Stimulated activated naive B cell treated with anti-CD40 and anti-IgM and Interleukin-4, amounts not matched to agents 10 μg/mL and 1 μg/mL and 100 μg/mL, for 72 hours (primary cell): ENCODE data around the gene TMEM179.

Experiments
- ATAC-seq, 2 donors: fragments of 150-1000 bp; cut with Tn5 transposase; replicated peaks; 2 replicates each; pipeline ENCODE4 v1.10.0; 2021; ENCODE audit warnings: moderate library complexity in 1 of 2
- DNase-seq: peaks from one replicate; pipeline ENCODE4 v3.0.0; 2021
- H3K27ac Mint-ChIP-seq: one replicate; pipeline ENCODE4 v1.8.0; 2022; ENCODE audit warnings: mild to moderate bottlenecking, mixed read lengths
- H3K27me3 Mint-ChIP-seq, 2 donors: one replicate each; pipeline ENCODE4 v1.8.0; 2022; ENCODE audit warnings: mixed read lengths in 2 of 2
- H3K36me3 Mint-ChIP-seq, 2 donors: one replicate each; pipeline ENCODE4 v1.8.0; 2022; ENCODE audit warnings: mixed read lengths in 2 of 2, mild to moderate bottlenecking in 1 of 2
- H3K4me1 Mint-ChIP-seq, 2 donors: one replicate each; pipeline ENCODE4 v1.8.0; 2022; ENCODE audit warnings: mixed read lengths in 2 of 2, mild to moderate bottlenecking in 1 of 2
- H3K4me3 Mint-ChIP-seq, 2 donors: one replicate each; pipeline ENCODE4 v1.8.0; 2022; ENCODE audit warnings: mild to moderate bottlenecking in 2 of 2, mixed read lengths in 2 of 2, moderate library complexity in 1 of 2
- H3K9me3 Mint-ChIP-seq, 2 donors: one replicate each; pipeline ENCODE4 v1.8.0; 2022; ENCODE audit warnings: mixed read lengths in 2 of 2, mild to moderate bottlenecking in 1 of 2

The TMEM179 gene

DNA sequence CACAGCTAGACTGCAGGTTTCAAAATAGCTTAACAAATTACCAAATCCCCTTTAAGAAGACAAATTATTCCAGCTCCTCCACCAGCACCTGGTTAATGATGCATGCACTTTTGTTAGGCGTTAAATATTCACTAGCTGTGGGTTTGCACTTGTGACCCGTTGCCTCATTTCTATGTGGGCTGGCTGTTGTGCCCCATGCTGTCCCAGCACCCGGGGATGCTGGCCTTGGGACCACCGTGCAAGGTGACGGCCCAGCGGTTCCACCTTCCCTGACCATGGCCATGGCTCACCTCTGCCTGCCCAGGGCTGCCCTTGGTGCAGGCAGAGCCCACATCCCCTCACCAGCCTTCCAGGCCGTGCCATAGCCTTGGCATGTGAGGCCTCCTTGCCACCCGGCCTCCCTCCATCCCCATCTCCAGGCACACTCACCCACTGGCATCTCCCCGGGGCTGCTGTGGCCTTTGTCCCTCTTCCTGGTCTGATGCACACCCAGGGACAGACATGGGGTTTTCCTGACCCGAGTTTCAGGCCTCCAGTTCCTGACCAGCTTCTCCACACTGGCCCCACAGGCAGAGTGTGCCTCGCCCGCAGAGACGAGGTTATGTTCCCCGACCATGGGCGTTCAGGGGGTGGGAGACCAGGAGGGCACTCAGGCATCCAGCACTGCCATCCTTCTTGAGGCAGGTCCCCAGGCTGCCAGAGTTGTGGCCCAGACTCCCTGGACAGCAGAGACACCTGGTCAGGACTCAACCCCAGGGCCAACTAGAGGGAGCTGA, 45.4 kb downstream of the TMEM179 start:
- Mint-ChIP-seq H3K4me3 (no peak overlapping the region), H3K9me3 (no peaks in the 10 kb centered on the region), H3K36me3 (no peaks in the 10 kb centered on the region), H3K4me1 (peaks cover 8 to 16% of the 10 kb centered on the region in 2 donors), H3K27ac (no peak overlapping the region), H3K27me3 (peaks cover 19 to 31% of the 10 kb centered on the region in 2 donors)
- DNase-seq (no peak), ATAC-seq (no peak)

DNA sequence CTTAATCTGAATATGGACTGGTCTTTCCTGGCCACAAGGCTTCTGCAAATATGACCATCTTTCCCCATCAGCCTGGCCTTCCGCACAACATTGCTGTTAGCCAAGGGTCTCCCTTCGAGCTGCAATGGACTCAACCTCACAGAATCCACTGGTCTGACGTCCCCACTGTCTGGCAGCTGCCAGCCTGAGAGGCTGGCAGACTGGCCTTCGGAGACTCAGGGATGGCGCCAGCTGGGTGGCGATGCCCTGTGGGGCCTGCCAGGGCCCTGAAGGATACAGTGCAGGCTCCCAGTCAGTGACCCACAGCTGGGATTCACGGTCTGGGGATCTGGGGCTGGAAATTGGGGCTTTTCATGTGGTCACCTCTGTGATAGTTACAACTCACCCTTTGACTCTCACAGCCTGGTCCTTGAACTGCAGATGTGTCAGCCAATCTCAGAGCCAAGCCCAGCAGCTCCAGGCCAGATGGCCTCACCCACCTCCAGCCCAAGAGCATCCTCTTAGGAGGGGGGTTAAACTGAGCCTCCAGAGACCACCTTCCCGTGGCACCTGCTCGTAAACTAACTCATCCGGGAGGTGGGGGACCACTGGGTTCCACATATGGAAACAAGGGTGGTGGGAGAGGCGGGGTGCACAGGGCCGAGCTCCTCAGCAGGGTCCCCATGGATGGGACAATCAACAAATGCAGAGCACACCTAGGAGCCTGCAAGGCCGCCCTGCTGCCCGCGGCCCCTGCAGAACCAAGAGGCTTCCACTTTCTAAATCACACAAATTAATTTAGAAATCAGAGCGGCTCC, 46.1 kb downstream of the TMEM179 start:
- peaks cover 16 to 23% of the 10 kb centered on the region in 2 donors for H3K27me3 Mint-ChIP-seq
- H3K27ac Mint-ChIP-seq, result no peak overlapping the region
- DNase-seq, result no peak
- peaks cover under 1 to 8% of the 10 kb centered on the region in 2 donors for H3K4me1 Mint-ChIP-seq
- H3K9me3 Mint-ChIP-seq, result no peaks in the 10 kb centered on the region
- ATAC-seq, result no peak
- H3K36me3 Mint-ChIP-seq, result no peaks in the 10 kb centered on the region
- H3K4me3 Mint-ChIP-seq, result no peak overlapping the region

DNA sequence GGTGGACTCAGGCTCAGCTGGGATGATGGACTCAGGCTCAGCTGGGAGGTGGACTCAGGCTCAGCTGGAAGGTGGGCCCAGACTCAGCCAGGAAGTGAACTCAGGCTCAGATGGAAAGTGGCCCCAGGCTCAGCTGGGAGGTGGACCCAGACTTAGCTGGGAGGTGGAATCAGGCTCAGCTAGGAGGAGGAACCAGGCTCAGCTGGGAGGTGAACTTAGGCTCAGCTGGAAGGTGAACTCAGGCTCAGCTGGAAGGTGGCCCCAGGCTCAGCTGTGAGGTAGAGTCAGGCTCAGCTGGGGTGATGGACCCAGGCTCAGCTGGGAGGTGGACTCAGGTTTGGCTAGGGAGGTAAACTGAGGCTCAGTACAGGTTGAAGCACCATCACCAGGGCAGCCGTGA, 46.8 kb downstream of the TMEM179 start:
- peaks cover 20 to 21% of the 10 kb centered on the region in 2 donors for H3K27me3 Mint-ChIP-seq
- peaks cover 0 to 3% of the 10 kb centered on the region in 2 donors for H3K4me1 Mint-ChIP-seq
- ATAC-seq, result no peak

DNA sequence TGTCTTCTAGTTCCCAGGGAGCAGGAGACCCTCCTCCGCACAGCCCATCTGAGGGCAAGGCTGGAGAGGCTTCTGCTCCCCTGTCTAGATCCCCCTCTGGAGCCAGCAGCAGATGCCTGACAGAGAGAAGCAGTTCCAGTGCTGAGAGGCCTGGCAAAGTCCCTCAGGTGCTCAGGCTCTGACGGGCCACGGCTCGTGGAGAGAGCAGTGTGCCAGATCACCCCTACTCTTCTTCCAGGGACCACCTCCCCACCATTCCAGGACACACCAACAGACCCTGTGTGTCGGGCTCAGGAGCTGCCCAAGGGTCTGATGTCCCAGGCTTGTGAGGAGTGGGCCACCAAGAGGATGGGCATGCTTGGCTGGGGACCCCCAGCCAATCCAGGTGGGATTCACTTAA, 47.5 kb downstream of the TMEM179 start:
- no peak for ATAC-seq
- H3K4me1 Mint-ChIP-seq, result peaks cover 0 to 3% of the 10 kb centered on the region in 2 donors
- DNase-seq, result no peak

More for the DNA sequence above, 46.8 kb downstream of the TMEM179 start:
- H3K9me3 Mint-ChIP-seq, result no peaks in the 10 kb centered on the region
- no peak overlapping the region for H3K27ac Mint-ChIP-seq
- no peak for DNase-seq
- H3K36me3 Mint-ChIP-seq, result no peaks in the 10 kb centered on the region
- no peak overlapping the region for H3K4me3 Mint-ChIP-seq

DNA sequence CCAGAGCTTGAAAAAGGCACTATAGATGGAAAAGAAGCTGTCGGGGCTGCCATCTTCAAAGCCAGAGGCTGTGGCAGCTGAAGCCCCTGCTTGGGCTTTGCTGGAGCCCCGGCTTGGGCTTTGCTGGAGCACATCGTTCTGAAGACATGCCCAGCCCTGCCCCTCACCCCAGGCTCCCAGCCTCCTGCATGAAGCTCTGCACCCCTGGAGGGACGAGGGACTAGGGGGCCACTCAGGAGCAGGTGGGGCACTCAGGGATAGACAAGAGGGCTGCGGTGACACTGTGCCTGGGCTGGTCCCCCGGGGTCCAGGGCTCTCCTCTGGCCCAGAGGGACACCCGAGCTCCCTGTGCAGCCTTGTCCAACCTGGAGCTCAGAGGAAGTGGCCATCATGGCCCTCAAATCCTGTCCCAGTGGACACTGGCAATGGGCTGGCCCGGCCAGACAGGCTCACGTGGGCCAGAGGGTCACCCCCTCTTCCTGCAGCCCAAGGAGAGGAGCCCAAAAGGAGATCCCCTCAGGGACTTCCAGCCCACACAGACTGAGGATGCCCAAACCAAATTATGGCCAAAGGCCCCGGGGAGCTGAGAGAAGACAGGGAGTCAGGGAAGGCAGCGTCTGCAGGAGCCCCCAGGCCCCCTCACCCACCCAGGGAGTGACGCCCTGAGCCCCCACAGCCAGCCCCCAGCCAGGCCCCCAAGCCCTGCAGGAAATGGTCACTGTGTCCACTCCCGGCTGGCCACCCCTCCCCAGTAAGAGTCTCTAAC, 48.1 kb downstream of the TMEM179 start:
- no peaks in the 10 kb centered on the region for H3K4me1 Mint-ChIP-seq

More for the DNA sequence above, 47.5 kb downstream of the TMEM179 start:
- H3K27me3 Mint-ChIP-seq, result peaks cover 23 to 24% of the 10 kb centered on the region in 2 donors
- no peak overlapping the region for H3K4me3 Mint-ChIP-seq
- no peaks in the 10 kb centered on the region for H3K9me3 Mint-ChIP-seq
- H3K27ac Mint-ChIP-seq, result no peak overlapping the region
- no peaks in the 10 kb centered on the region for H3K36me3 Mint-ChIP-seq

DNA sequence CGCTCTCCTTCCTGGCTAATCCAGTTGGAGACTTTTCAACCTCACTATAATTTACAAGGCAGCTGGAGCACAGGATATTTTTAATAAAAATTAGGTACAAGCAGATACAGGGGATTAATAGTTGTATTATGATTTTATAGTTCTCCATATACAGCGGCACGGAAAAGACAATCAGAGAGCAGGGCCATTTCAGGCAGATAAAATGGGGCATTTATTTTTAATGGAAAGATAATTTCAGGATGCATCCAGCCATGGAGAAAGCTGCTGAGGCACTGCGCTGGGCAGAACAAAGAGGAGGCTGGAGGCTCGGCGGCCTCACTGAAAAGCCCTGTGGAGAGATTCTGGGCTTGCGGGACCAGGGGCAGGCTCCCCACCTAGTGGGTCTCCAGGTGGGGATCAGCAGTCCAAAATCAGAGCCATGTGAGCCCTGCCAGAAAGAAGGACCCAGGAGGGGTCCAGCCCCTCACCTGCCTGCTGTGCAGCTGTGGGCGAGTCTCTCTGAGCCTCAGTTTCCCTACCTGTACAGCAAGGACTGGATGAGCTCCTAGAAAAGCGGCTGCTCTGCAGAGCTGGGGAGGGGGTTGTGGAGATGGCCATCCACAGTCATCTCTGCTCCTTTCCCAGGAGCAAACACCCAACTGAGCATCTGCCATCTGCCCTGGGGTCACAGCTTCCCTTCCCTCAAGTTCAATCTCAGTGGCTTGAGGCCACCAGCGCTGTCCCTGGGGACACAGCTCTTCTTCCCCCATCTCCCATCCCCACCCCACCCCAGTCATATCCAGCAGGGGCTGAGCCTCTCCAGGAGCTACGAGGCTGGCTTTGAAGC, 48.9 kb downstream of the TMEM179 start:
- DNase-seq, result no peak
- Mint-ChIP-seq H3K36me3 (no peaks in the 10 kb centered on the region), H3K27ac (no peak overlapping the region), H3K27me3 (peaks cover 15% of the 10 kb centered on the region in 2 donors), H3K9me3 (no peaks in the 10 kb centered on the region), H3K4me3 (no peak overlapping the region), H3K4me1 (no peaks in the 10 kb centered on the region)
- ATAC-seq, result no peak

More for the DNA sequence above, 48.1 kb downstream of the TMEM179 start:
- Mint-ChIP-seq H3K9me3 (no peaks in the 10 kb centered on the region), H3K27me3 (peaks cover 17 to 23% of the 10 kb centered on the region in 2 donors), H3K27ac (no peak overlapping the region), H3K4me3 (no peak overlapping the region), H3K36me3 (no peaks in the 10 kb centered on the region)
- DNase-seq (no peak), ATAC-seq (no peak)

DNA sequence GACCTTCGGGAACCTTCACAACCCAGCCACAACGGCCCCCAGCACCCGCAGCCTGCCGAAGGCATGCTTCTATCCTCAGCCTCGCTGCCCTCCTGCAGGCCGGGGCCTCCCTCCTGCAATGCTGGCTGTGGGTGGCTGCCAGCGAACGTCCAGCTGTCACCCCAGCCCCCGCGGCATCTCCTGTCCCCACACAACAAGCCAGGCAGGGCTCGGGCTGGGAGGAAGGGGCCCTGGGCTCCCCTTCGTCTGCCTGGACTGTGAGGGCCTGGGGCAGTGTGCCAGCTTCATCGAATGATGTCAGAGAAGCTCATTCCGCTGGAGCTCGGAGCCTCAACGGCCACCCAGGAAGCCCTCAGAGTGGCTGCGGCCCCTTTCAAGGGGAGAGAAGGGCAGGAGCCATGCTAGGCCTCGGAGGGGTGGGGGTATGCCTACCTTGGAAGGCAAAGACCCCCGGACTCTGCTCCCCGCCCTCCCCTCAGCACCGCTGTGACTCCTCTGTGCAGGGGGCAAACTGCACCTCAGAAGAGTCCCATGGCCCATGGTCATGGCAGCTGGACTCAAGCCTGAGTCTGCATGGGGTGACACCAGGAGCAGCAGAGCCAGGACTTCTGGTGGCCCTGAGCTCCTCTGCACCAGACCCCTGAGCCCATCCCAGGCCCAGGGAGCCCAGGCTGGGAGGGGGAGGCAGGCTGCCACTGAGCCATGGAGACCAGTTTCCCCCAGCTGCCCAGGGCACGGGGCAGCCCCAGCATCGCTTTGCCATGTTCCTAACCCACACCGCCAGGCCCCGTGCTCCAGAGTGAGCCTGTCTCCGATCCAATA, 49.8 kb downstream of the TMEM179 start:
- H3K27me3 Mint-ChIP-seq, result peaks cover 18 to 22% of the 10 kb centered on the region in 2 donors
- ATAC-seq, result no peak
- peaks cover 0 to 1% of the 10 kb centered on the region in 2 donors for H3K9me3 Mint-ChIP-seq
- no peak for DNase-seq
- H3K4me1 Mint-ChIP-seq, result no peaks in the 10 kb centered on the region
- no peaks in the 10 kb centered on the region for H3K36me3 Mint-ChIP-seq
- H3K27ac Mint-ChIP-seq, result no peak overlapping the region
- no peak overlapping the region for H3K4me3 Mint-ChIP-seq

DNA sequence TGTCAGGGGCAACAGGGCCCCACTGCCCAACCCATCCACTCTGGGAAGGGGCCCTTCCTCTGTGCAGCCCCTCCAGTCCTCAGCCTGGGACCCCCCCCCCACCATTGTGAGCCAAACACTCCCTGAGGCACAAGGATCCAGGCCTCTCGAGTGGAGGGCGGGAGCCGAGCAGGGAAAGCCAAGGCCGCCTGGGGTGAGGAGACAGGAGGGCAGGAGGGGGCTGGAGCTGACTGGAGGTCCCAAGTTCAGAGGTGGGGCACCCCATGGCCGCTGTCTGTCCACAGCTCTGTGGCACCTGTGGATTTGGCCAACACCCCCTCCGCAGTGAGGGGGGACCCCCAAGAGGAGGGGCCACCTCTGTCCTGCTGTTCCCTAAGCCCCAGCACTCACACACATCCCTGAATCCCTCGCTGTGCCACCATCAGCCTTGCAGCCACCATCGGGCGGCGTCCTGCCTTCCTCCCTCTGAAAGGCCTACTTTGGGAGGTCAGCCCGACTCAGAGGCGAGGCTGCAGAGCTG, 50.4 kb downstream of the TMEM179 start:
- H3K27me3 Mint-ChIP-seq, result peaks cover 19 to 20% of the 10 kb centered on the region in 2 donors
- H3K4me1 Mint-ChIP-seq, result no peaks in the 10 kb centered on the region
- no peak overlapping the region for H3K27ac Mint-ChIP-seq
- H3K36me3 Mint-ChIP-seq, result no peaks in the 10 kb centered on the region
- peaks cover 0 to 1% of the 10 kb centered on the region in 2 donors for H3K9me3 Mint-ChIP-seq
- H3K4me3 Mint-ChIP-seq, result no peak overlapping the region
- DNase-seq (no peak), ATAC-seq (no peak)

DNA sequence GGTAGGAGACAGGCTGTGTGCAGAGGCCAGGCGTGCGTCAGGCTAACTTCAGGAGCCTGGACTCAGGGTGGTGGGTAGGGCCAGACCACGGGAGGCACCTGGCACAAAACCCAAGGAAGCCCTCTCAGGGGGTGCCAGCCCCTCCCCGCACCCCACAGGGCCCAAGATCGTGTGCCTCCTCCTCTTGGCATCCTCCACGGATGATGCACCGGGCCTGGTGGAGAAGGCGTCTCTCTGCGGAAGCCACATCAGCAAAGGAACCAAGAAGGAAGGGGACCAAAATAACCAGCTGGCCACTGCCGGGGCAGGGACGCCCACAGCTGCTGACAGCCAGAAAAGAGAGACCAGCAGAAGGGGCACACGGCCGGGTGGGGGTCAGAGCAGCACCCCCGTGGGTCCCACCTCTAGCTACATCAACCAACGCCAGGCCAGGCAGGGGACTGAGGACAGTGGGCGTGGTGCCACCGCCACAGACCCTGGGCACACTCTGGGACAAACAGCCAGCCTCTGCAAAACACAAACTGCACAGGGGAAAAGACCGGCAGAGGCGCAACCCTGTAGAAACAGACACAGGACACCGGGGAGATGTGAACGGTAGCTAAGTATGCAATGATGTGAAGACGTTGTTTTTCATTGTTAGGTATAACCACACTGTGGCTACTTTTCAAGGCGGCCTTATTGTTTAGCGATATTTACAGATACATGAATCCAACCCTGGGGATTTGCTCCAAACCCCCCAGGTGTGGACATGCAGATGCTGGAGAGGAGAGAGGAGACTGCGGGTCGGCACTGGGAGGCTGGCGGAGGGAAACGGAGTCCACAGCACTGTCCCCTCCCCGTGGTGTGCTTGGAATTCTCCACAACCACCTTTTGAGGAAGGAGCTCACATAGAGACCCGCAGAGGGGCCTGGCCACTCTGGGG, 51.1 kb downstream of the TMEM179 start:
- DNase-seq (no peak), ATAC-seq (no peak)
- no peaks in the 10 kb centered on the region for H3K36me3 Mint-ChIP-seq
- H3K27me3 Mint-ChIP-seq, result peaks cover 19% of the 10 kb centered on the region in 2 donors
- peaks cover 0 to 1% of the 10 kb centered on the region in 2 donors for H3K9me3 Mint-ChIP-seq
- no peak overlapping the region for H3K4me3 Mint-ChIP-seq
- no peak overlapping the region for H3K27ac Mint-ChIP-seq
- H3K4me1 Mint-ChIP-seq, result no peaks in the 10 kb centered on the region

DNA sequence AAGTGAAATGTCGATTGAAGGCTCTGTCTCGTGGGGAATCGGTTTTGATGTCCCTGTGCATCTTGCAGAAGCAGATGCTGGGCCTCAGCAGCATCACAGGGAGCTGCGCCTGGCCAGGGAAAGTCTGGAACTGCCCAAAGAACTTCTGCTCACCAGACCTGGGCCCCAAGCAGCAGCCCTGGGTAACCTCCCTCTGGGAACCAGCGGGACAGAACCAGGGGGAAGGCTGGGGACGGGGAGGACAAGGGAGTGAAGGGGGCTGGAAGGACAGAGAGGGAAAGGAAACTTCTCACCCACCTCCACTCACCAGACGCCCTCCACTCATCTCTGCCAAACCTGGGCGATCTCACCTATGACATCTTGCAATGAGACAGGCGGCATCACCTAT, 51.8 kb downstream of the TMEM179 start:
- Mint-ChIP-seq H3K9me3 (peaks cover 0 to 1% of the 10 kb centered on the region in 2 donors), H3K4me3 (no peak overlapping the region), H3K4me1 (no peaks in the 10 kb centered on the region), H3K27ac (no peak overlapping the region), H3K27me3 (peaks cover 21 to 25% of the 10 kb centered on the region in 2 donors), H3K36me3 (no peaks in the 10 kb centered on the region)
- ATAC-seq (no peak), DNase-seq (no peak)

DNA sequence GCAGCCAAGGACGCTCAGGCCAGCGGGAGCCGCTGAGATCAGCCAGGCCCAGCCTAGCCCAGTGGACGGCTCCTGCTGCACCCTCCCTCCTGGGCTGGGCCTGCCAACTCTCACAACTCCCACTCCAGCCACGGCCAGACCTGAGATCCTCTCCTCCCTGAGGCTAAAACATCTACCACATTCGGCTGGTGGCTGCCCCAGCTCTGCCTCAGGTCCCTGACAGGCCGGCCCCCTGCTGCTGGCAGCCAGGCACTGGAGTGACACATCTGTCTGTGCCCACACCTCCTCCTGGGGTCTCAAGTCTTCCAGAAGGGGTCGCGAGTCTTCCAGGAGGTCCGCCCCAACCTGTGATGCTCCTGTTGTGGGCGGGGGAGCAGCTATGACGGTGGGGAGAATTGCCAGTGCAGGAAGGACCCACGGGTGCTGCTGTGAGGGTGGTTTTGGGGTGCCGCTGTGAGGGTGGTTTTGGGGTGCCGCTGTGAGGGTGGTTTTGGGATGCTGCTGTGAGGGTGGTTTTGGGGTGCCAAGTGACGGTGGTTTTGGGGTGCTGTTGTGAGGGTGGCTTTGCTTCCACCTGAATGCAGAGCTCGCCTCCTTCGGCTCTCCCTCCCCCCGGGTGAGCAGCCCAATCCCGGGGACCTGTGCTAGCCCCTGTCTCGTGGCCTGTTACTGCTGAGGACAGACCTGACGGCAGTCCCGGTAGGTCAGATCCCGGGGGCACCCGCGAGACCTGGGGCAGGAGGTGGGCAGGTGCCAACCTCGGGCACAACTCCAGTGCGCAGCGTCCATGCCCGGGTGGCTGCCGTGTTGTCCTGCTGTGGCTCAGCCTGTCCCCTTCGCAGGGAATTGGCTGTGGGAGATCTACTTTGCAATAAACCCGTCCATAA, 52.5 kb downstream of the TMEM179 start:
- Mint-ChIP-seq H3K27me3 (peaks cover 25 to 28% of the 10 kb centered on the region in 2 donors), H3K4me1 (no peaks in the 10 kb centered on the region), H3K9me3 (peaks cover 0 to 1% of the 10 kb centered on the region in 2 donors), H3K27ac (no peak overlapping the region), H3K4me3 (no peak overlapping the region), H3K36me3 (no peaks in the 10 kb centered on the region)
- no peak for DNase-seq
- ATAC-seq, result no peak
